ENCODE measurements around the gene MMP14. TPM values are rescaled to one million over a fixed set of nuclear protein-coding genes. Genes with fewer than 3 reads are reported as not detected.

Gene MMP14
- total RNA-seq, 1 experiment from 2014 or later = 17.8 TPM

DNA sequence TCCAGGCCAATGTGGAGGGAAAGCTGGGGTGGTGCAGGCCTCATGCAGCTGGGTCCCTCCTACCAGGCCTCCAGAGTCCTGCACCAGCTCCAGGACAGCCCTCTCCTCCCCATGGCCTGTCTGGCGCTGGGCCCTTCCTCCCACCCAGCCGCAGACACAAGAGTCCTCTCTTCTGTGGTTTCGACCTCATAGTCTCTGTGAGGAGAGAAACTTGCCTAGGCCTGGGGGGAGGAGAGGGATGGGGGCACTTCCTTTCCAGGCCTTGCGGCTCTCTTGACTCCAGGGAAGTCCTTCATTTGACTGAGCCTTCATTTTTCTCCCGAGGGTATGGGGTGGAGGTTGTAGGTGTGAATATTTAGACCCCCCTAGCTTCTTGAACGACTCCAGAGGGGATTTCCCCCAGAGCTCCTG lies 2.3 kb downstream of the MMP14 start:
- Histone ChIP-seq H3K4me2 (ENCODE audit: low read length) (no peak overlapping the region), H3K79me2 (ENCODE audit: insufficient read depth, low read length) (no peaks in the 10 kb centered on the region), H3K9me2 (ENCODE audit: insufficient read depth) (no peaks in the 10 kb centered on the region), H3K9me3 (ENCODE audit: control insufficient read depth in 1 of 2, insufficient read depth in 1 of 2, low read depth in 1 of 2, low read length in 2 of 2) (no peaks in the 10 kb centered on the region), H3K9ac (ENCODE audit: low read length) (no peak overlapping the region), H3K4me1 (ENCODE audit: control insufficient read depth in 1 of 2, insufficient read depth in 2 of 2, low read length in 2 of 2) (peaks cover 0 to 14% of the 10 kb centered on the region in 2 experiments; a peak in 1 of 4 replicates), H3K36me3 (ENCODE audit: control insufficient read depth in 1 of 2, insufficient read depth in 2 of 2, low read length in 2 of 2) (peaks cover 8 to 11% of the 10 kb centered on the region in 2 experiments), H3K4me3 (replicated peaks in 1 of 2; ENCODE audit: low read depth in 1 of 2, low read length in 2 of 2) (no peak overlapping the region), H2AFZ (ENCODE audit: low read depth, low read length, poor library complexity, severe bottlenecking) (no peak overlapping the region), H3K27me3 (ENCODE audit: insufficient read depth, low read length) (no peaks in the 10 kb centered on the region), H3K27ac (ENCODE audit: low read depth, low read length) (no peak overlapping the region), H4K20me1 (ENCODE audit: insufficient read depth) (no peaks in the 10 kb centered on the region)
- intact Hi-C loops (cut with micrococcal nuclease) = no loop called here
- DNase-seq (ENCODE audit: low read depth, low spot score) (no peak), ATAC-seq (no peak)
- TF ChIP-seq SP1 (IDR thresholded peaks at IDR 0.05; ENCODE audit: low read depth) = no peak
- no peak for TF ChIP-seq ZBTB33 (IDR thresholded peaks at IDR 0.05; ENCODE audit: extremely low read depth, insufficient replicate concordance, low read length)
- TF ChIP-seq CTCF (IDR thresholded peaks at IDR 0.05 in 2 of 3, conservative IDR thresholded peaks at IDR 0.05 in 1 of 3; ENCODE audit: borderline replicate concordance in 1 of 3, insufficient read depth in 1 of 3, low read depth in 2 of 3, low read length in 2 of 3) = no peak
- no peak for TF ChIP-seq POLR2A (IDR thresholded peaks at IDR 0.05; ENCODE audit: borderline replicate concordance, extremely low read depth, insufficient read depth, insufficient read length)
- no peak for TF ChIP-seq ZNF274 (IDR thresholded peaks at IDR 0.05; ENCODE audit: low read depth, low read length)
- TF ChIP-seq FOSL1 (IDR thresholded peaks at IDR 0.05; ENCODE audit: low read depth) = no peak
- TF ChIP-seq SRF (IDR thresholded peaks at IDR 0.05; ENCODE audit: low read depth) = no peak
- TF ChIP-seq EZH2 (IDR thresholded peaks at IDR 0.05) = no peak
- TF ChIP-seq MAX (IDR thresholded peaks at IDR 0.05) = no peak
- no peak for TF ChIP-seq POLR2AphosphoS5 (IDR thresholded peaks at IDR 0.05; ENCODE audit: low read depth, low read length)
- ChIA-PET POLR2A (no interaction called here), CTCF (interaction anchor here (0.6 kb wide), 1 partner anchor 15 kb away, joined by 3 read pairs; no protein-coding TSS in a partner anchor), RAD21 (ENCODE audit: low non-redundant PET in 1 of 2, low total read pairs in 2 of 2, uncharacterized antibody in 2 of 2, unreplicated experiment in 2 of 2) (interaction anchor here in 1 of 2 experiments (0.6 kb wide), 1 partner anchor 14 kb away, joined by 3 read pairs; no protein-coding TSS in a partner anchor)
- BruUV-seq (replicated peaks) = no TSS peak
